ENCODE measurements around the gene FKBP10. TPM values are rescaled to one million over a fixed set of nuclear protein-coding genes. Genes with fewer than 3 reads are reported as not detected.
A peak's percentile ranks its signal among the peaks of the same experiment; 100 is the strongest.

Gene FKBP10
- total RNA-seq, 1 experiment from 2014 or later: 142 TPM

DNA sequence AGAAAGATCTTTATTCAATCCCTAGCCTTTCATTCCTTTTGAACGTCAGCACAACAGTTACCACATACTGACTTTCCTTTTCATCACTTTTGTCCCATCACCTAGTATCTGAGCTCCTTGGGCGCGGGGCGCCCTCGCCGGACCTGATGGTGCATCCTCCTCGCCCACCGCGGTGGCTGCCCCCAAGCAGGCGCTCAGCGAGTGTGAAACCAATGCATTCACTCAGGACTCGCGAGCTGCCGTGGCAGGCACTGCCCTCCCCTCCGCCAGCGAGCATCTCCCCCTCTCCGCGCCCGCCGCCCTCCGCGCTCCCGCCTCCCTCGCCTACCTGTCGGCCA lies 51.7 kb downstream of the FKBP10 start:
- POLR2A ChIA-PET: interaction anchor here (0.7 to 3.5 kb wide), 31 partner anchors 9 to 741 kb away, joined by 3 to 40 read pairs (median 5); partner anchors contain the start of genes ACLY, CAVIN1, CNP and EIF1
- CTCF ChIA-PET: interaction anchor here (0.7 to 1.3 kb wide), 4 partner anchors 15 to 79 kb away, joined by 3 to 4 read pairs (median 4); no protein-coding TSS in a partner anchor
- no TSS peak for BruUV-seq (replicated peaks)

DNA sequence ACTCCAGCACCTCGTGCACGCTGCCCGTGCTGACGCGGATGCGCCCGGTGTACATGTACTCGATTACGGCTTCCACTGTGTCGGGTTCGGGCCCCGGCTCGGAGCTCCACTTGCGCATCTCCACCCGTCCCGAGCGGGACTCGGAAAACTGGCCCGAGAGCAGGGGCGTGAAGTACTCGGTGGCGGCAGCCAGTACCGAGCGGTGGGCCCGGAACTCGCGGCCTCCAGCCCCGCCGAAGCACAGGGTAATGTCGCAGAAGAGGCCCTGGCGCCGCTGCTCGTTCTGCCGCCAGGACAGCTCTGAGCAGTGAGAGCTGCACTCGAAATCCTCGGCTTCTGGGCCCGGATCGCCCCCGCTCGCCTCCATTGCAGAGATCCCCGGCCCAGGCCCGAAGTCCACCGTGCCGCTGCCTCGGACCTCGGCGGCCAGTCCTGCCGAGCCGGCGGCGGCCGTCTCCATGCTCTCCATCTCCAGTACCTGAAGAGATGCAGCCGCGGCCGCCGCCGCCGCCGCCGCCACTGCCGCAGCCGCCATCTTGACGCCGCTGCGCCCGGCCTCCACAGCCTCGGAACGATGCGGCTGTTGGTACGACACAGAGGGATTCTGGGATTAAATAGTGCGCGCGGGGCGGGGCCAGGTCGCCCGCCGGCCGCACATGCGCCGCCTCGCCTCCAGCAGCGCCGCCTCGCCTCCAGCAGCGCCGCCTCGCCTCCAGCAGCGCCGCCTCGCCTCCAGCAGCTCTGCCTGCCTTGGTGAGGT lies 52.2 kb downstream of the FKBP10 start, which contains the start of gene KLHL11:
Gene KLHL11, minus strand, starts transcription at position 588 of the 760 bp plus-strand sequence. Its CDS starts 53 bp downstream, at position 535.
- POLR2A ChIA-PET: interaction anchor here (0.6 to 3.5 kb wide), 35 partner anchors 9 to 741 kb away, joined by 3 to 40 read pairs (median 4); partner anchors contain the start of genes ACLY, CNP, EIF1 and FKBP10
- Mint-ChIP-seq H3K4me1 (ENCODE audit: insufficient read depth, unreplicated experiment) (peaks cover 7% of the 10 kb centered on the region), H3K36me3 (ENCODE audit: insufficient read depth, unreplicated experiment) (peaks cover 42% of the 10 kb centered on the region), H3K4me3 (ENCODE audit: unreplicated experiment) (no peak within 1 kb of the TSS), H3K9me3 (ENCODE audit: unreplicated experiment) (no peaks in the 10 kb centered on the region), H3K27ac (ENCODE audit: low read depth, unreplicated experiment) (no peak within 1 kb of the TSS), H3K27me3 (ENCODE audit: insufficient read depth, unreplicated experiment) (no peaks in the 10 kb centered on the region)
- TF ChIP-seq, protein P1, sequence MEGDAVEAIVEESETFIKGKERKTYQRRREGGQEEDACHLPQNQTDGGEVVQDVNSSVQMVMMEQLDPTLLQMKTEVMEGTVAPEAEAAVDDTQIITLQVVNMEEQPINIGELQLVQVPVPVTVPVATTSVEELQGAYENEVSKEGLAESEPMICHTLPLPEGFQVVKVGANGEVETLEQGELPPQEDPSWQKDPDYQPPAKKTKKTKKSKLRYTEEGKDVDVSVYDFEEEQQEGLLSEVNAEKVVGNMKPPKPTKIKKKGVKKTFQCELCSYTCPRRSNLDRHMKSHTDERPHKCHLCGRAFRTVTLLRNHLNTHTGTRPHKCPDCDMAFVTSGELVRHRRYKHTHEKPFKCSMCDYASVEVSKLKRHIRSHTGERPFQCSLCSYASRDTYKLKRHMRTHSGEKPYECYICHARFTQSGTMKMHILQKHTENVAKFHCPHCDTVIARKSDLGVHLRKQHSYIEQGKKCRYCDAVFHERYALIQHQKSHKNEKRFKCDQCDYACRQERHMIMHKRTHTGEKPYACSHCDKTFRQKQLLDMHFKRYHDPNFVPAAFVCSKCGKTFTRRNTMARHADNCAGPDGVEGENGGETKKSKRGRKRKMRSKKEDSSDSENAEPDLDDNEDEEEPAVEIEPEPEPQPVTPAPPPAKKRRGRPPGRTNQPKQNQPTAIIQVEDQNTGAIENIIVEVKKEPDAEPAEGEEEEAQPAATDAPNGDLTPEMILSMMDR (IDR thresholded peaks at IDR 0.05; ENCODE audit: unreplicated experiment): no peak
- peak; percentile 89 for DNase-seq (ENCODE audit: unreplicated experiment)
- no TSS peak for BruUV-seq (replicated peaks)
- CTCF ChIA-PET: interaction anchor here (0.6 to 1.3 kb wide), 7 partner anchors 28 to 981 kb away, joined by 3 to 4 read pairs (median 3); no protein-coding TSS in a partner anchor
- intact Hi-C loops (cut with micrococcal nuclease): loop anchor here (2.0 kb wide), 1 partner anchor 52 kb away; the partner anchor contains the start of gene FKBP10

More for the DNA sequence above, 51.7 kb downstream of the FKBP10 start:
- DNase-seq (ENCODE audit: unreplicated experiment): no peak
- no peaks in the 10 kb centered on the region for H3K9me3 Mint-ChIP-seq (ENCODE audit: unreplicated experiment)
- H3K4me1 Mint-ChIP-seq (ENCODE audit: insufficient read depth, unreplicated experiment): peaks cover 7% of the 10 kb centered on the region
- no peaks in the 10 kb centered on the region for H3K27me3 Mint-ChIP-seq (ENCODE audit: insufficient read depth, unreplicated experiment)
- peaks cover 37% of the 10 kb centered on the region for H3K36me3 Mint-ChIP-seq (ENCODE audit: insufficient read depth, unreplicated experiment)
- no peak overlapping the region for H3K27ac Mint-ChIP-seq (ENCODE audit: low read depth, unreplicated experiment)
- TF ChIP-seq, protein P1 (IDR thresholded peaks at IDR 0.05; ENCODE audit: unreplicated experiment): no peak
- intact Hi-C loops (cut with micrococcal nuclease): loop anchor here (2.0 kb wide), 1 partner anchor 52 kb away; the partner anchor contains the start of gene FKBP10
- no peak overlapping the region for H3K4me3 Mint-ChIP-seq (ENCODE audit: unreplicated experiment)

GRCh38 chr17:41865596-41865893 lies 52.7 kb downstream of the FKBP10 start:
- Mint-ChIP-seq H3K4me1 (ENCODE audit: insufficient read depth, unreplicated experiment) (peaks cover 7% of the 10 kb centered on the region), H3K27me3 (ENCODE audit: insufficient read depth, unreplicated experiment) (no peaks in the 10 kb centered on the region), H3K36me3 (ENCODE audit: insufficient read depth, unreplicated experiment) (peaks cover 48% of the 10 kb centered on the region), H3K27ac (ENCODE audit: low read depth, unreplicated experiment) (no peak overlapping the region), H3K9me3 (ENCODE audit: unreplicated experiment) (no peaks in the 10 kb centered on the region), H3K4me3 (ENCODE audit: unreplicated experiment) (no peak overlapping the region)
- CTCF ChIA-PET: interaction anchor here (0.6 to 0.9 kb wide), 4 partner anchors 64 to 980 kb away, joined by 3 to 4 read pairs (median 3); no protein-coding TSS in a partner anchor
- TF ChIP-seq, protein P1 (IDR thresholded peaks at IDR 0.05; ENCODE audit: unreplicated experiment): no peak
- POLR2A ChIA-PET: interaction anchor here (0.6 to 3.5 kb wide), 28 partner anchors 8 to 232 kb away, joined by 3 to 40 read pairs (median 5); partner anchors contain the start of genes ACLY, CNP, EIF1 and FKBP10
- intact Hi-C loops (cut with micrococcal nuclease): loop anchor here (2.0 kb wide), 1 partner anchor 53 kb away; the partner anchor contains the start of gene FKBP10
- no peak for DNase-seq (ENCODE audit: unreplicated experiment)
- BruUV-seq (replicated peaks): no TSS peak

DNA sequence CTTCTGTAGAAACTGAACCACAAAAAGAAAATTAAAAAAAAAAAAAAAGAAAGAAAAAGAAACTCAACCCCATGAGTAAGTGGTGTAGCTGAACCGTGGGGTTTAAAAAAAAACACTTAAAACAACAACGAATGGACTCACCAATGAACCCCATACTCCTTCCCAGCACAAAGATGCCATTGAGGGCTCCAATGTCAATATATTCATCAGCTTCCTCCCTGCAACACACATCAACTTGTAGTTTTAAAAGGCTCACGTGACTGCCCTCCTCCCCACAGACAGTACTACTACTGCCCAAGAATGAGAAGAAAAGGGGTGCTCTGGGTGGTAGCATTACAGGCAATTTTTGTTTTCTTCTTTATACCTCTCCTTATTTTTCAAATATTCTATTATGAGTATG lies 55.8 kb downstream of the FKBP10 start:
- intact Hi-C loops (cut with micrococcal nuclease): no loop called here
- CTCF ChIA-PET: no interaction called here
- Mint-ChIP-seq H3K4me3 (ENCODE audit: unreplicated experiment) (no peak overlapping the region), H3K27me3 (ENCODE audit: insufficient read depth, unreplicated experiment) (no peaks in the 10 kb centered on the region), H3K4me1 (ENCODE audit: insufficient read depth, unreplicated experiment) (no peaks in the 10 kb centered on the region), H3K9me3 (ENCODE audit: unreplicated experiment) (no peaks in the 10 kb centered on the region), H3K27ac (ENCODE audit: low read depth, unreplicated experiment) (no peak overlapping the region), H3K36me3 (ENCODE audit: insufficient read depth, unreplicated experiment) (peaks cover 71% of the 10 kb centered on the region)
- POLR2A ChIA-PET: interaction anchor here (1.2 kb wide), 1 partner anchor 49 kb away, joined by 3 read pairs; no protein-coding TSS in a partner anchor
- no peak for DNase-seq (ENCODE audit: unreplicated experiment)
- TF ChIP-seq, protein P1 (IDR thresholded peaks at IDR 0.05; ENCODE audit: unreplicated experiment): no peak
- no TSS peak for BruUV-seq (replicated peaks)

All from MCF 10A (cell line).